Measurements from ENCODE around the gene C11orf52.
A peak's percentile ranks its signal among the peaks of the same experiment; 100 is the strongest.
"Not testable (repeated sequence)": the region's sequence is repeated elsewhere in the genome, so short reads cannot be mapped to it uniquely, and the experiment has no call there.

The C11orf52 gene, protein sequence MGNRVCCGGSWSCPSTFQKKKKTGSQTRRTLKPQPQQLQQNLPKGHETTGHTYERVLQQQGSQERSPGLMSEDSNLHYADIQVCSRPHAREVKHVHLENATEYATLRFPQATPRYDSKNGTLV

DNA sequence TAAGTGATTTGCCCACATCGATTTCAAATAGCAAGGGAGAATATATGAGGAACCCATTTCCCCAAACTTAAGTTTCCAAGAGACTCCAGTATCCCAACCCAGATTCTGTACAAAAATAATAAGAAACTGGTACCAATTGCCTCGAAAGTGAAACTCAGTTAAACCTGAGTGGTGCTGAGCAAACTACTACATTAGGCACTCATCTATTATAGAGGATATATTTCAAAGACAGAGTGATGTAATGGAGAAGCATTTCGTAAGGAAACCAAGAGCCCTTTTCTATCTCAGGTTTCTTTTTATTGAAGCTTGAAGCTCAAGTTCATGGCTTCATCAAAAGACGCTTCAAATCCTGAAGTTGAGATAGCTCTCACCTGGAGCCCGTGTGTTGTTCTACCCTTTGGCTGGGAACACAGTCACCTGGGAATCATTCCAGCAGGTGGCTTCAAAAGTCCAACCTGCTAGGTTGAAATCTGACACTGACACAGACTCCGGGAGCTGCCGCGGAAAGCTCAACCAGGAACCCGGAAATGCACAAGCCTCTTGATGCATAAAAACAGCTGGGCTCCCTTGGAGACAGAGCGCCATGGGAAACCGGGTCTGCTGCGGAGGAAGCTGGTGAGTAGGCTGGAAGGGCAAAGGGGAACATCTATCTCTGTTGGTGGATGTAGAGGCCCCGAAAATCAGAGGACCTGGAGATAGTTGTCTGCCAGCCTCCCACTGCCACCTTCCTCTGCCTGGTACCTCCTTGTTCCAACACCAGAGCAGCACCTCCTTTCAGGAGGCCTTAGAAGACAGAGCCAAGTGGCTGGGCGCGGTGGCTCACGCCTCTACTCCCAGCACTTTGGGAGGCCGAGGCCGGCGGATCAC is at the start of gene C11orf52:
TSS of gene C11orf52 (plus strand) at position 524 of the 867 bp plus-strand sequence. CDS start at position 584, 60 bp downstream.
- no peak for DNase-seq (ENCODE audit: low read depth)

DNA sequence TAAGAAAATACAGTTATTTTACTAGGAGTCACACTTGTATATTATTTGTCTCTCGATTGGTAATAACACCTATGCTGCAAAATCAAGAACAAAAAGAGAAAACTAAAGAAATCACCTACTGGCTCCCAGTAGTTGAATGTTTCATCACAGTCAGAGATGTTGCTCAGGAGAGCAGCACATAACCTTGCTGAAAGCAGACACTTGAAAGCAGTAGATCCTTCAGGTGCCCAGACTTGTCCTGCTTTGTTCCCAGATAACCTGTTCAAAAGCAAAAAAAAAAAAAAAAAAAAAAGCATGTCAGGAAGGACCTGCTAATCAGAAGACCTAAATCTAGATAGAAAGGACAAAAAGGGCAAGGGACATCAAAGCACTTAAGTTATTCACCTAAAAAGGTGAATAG is 48.6 kb upstream of the C11orf52 start:
- DNase-seq (ENCODE audit: low read depth) = no peak

DNA sequence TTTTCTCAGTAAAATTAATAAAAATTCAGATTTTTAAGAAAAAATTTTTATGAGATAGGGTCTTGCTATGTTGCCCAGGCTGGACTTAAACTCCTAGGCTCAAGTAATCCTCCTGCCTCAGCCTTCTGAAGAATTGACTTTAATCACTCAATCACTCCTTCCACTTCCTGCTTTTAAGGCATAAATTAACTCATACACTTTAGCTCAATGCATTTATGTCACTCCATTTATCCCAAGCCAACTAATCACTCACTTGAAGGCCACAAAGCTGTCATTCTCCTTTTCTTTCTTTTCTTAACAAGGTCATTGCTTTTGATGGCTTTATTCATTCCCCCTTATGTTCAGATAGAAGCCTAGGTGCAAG is 48.2 kb upstream of the C11orf52 start:
- DNase-seq (ENCODE audit: low read depth) = no peak

DNA sequence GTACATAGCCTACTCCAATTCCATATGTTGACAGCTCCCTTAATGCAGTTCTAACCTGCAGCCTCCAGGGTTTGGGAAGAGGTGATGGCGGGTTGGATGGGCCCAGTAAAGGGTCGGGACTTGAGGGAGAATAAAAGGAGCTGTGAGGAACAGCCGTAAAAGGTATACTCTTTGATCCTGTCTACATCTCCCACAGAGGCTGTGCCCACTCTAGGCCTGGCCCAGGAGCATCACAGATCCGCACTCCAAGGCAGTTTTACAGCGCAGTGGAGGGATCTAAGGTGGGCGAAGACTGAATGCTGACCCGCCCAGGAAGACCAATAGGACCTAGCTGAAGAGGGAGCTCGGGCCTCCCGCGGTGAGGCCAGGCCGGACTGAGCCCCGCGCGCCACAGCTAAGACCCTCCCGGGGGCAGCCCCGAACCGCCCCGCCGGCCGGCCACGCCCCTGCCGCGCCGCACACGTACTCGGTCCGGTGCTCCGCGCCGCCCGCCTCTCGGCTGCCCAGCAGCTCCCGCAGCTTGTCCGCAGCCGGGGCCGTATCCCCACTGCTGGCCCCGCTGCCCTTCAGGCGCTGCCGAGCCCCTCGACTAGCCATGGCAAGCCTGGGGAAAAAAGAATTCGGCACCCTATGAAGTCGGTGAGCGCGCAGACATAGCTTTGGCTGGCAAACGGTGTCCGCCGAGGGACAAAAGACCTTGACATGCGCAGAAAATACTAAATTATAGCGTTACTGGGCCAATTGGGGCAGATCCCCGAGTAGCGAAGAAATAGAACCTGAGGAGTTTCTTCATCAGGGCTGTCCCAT is 47.6 kb upstream of the C11orf52 start, which contains the start of gene ALG9:
TSS of gene ALG9 (minus strand) at position 696 of the 807 bp plus-strand sequence. CDS start at position 597, 99 bp downstream.
- peak; percentile 84 for DNase-seq (ENCODE audit: low read depth)

DNA sequence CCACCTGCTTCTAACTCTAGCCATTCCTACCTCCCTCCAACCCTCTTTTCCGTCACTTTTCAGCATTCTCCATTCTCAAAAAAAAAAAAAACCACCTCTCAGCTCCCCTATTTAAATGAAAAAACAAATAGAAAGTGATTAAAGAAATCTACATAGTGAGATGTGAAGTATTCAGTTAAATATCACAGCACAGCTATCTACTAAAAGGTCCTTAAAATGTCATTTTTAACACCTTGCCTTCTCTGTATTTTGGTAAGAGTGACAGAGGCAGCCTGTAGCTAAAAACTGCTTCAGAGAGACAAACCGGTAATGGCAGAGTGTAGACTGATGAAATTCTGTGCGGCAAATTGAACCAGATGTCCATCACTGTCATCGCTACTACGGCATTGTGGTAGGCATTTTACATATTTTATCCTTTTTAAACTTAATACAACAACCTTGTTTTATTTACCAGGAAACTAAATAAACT is 47.0 kb upstream of the C11orf52 start:
- DNase-seq (ENCODE audit: low read depth) = no peak

DNA sequence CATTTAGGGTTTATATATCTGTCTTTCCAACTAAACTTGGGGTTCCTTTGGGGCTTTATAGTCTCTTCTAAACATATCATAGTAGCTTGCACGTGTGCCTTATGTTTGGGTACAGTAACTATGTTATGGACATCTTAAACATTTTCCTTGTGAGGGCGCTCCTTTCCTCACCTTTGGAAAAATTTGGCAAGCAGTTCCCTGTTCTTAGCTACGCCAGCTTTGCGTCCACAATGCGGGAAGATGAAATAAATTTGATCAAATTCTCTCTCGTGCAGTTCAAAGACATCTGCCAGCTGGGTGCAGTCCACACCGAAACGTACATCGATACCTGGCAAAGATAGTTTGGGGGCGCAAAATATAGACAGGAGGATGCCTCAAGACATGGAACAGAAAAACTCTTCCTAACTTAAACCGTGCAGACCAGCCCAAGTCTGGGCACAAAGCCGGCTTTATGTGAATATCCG is 40.3 kb upstream of the C11orf52 start:
- no peak for DNase-seq (ENCODE audit: low read depth)

DNA sequence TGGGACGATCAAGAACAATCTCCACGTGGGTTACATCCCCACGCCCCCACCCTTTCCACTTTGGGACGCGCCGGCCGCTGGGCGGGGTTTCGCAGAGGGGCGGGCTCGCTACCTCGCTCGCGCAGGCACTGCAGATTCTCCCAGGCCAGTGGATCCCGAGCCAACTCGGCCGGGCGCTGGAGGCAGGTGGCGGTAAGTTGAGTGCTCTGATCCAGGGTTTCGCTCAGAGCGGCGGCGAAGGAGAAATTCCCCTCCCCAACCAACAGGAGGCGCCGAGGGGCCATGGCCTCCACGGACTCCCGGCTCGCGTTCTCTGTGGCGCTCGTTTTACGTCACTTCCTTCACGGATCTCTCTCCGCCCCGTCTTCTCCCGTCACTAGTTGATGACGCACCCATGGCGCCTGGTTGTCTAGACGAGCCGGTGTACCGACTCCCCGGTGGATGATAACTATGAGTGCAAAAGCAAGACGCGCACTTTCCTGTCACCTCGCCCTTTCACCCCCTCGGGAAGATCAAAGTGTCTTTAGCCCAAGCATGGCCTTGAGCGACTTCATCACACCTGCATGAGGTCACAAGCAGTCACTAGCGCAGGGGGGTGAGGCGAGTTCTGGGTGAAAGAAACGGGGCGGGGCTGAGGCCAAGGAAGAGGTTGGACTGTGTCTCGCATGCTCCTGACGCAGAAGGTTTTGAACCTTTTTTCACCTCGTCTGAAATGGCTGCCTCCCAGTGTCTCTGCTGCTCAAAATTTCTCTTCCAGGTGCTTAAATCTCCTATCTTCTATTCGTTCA is 39.7 kb upstream of the C11orf52 start, which contains the start of the genes CFAP68 and FDXACB1:
TSS of gene CFAP68 (plus strand) at position 693 of the 788 bp plus-strand sequence. CDS start at position 713, 20 bp downstream.
TSS of gene FDXACB1 (minus strand) at position 317 of the 788 bp plus-strand sequence. CDS start at position 284, 33 bp downstream.
- DNase-seq (ENCODE audit: low read depth) = peak; percentile 89

DNA sequence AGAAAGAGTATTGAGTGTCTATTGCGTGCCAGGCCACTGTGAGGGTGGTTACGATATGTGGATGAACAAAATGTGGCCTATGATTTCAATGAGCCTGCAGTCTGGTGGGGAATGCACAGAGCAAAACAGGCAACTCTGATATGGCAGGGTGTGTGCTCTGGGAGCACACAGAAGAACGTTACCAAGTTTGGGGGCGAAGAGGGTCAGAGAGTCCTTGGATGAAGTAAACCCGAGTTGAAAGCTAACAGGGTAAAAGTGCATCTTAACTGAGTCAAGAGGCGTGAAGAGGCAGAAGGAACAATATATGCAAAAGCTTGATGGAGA is 39.1 kb upstream of the C11orf52 start:
- DNase-seq (ENCODE audit: low read depth) = no peak

DNA sequence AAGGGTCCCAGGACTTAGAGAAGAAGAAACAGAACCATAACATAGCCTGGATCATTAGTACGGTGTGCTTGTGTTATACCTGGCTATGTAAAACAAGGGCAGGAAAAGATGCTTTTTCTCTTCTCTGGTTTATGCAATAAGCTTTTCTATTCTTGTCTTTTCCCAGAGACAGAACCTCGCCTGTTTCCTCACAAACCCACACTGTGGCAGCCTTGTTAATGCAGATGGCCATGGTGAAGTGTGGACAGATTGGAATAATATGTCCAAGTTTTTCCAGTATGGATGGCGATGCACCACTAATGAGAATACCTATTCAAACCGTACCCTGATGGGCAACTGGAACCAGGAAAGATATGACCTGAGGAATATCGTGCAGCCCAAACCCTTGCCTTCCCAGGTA is 36.5 kb upstream of the C11orf52 start:
- DNase-seq (ENCODE audit: low read depth) = no peak

DNA sequence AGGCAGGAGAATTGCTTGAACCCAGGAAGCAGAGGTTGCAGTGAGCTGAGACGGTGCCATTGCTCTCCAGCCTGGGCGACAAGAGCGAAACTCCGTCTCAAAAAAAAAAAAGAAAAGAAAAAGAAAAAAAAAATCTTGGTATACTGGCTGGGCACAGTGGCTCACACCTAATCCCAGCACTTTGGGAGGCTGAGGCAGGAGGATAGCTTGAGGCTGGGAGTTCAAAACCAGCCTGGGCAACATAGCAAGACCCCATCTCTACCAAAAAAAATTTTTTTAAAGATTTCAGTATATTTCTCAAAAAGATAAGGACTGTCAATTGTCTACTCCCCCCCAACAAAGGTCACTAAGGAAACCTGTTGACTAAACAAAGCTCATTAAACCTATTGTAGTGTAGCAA is 33.7 kb upstream of the C11orf52 start:
- not testable (repeated sequence) for DNase-seq (ENCODE audit: low read depth)

DNA sequence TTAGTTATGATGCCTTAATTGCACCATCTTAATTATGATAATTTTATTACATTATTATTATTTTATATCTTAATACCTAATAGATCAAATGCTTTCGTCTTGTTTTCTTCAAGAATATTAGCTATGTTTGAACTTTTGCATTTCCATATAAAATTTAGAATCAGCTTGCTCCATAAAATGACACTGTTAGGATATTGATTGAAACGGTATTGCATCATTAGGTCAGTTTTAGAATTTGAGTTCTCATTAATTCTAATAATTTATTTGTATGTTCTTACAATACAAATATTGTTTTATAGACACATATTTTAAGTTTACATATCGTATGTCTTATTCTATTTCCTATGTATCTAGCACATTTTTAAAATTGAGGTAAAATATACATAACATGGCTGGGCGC is 32.7 kb upstream of the C11orf52 start:
- DNase-seq (ENCODE audit: low read depth) = no peak

DNA sequence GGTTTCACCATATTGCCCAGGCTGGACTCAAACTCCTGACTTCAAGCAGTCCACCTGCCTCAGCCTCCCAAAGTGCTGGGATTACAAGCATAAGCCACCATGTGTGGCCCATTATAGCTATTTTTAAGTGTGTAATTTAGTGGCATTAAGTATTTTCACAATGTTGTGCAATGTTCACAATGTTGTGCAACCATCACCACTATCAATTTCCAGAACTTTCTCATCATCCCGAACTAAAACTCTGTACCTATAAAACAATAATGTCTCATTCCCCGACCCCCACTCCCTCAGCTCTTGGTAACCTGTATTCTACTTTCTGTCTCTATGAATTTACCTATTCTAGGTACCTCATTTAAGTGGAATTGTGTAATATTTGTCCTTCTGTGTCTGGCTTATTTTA is 31.9 kb upstream of the C11orf52 start:
- DNase-seq (ENCODE audit: low read depth) = no peak

DNA sequence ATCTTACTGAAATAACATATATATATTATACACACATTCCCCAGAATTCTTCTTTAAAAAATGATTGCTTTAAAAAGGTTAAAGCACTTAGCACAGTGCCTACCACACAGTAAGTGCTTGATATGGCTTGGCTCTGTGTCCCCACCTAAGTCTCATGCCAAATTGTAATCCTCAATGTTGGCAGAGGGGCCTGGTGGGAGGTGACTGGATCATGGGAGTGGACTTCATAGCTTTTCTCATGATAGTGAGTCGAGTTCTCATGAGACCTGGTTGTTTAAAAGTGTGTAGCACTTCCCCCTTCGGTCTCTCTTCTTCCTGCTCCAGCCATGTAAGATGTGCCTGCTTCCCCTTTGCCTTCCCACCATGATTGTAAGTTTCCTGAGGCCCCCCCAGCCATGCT is 13.3 kb upstream of the C11orf52 start:
- no peak for DNase-seq (ENCODE audit: low read depth)

DNA sequence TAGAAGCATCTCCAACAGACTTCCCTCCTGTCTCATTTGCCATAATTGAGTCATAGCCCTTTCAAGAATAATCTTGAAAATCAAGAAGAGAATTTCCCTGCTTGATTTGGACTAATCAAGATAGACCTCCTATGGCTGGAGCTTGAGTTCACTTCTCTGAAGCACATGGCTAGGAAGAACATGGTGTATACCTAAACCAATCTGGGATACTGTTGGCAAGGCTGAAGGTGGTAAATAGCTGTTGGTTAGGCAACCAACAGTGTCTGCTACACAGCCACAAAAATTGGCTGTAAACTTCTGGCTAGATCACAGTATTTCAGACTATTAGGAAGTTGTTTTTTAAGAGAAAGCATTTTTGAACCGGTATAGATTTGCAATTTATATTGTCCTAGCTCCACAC is 12.0 kb upstream of the C11orf52 start:
- DNase-seq (ENCODE audit: low read depth) = no peak

DNA sequence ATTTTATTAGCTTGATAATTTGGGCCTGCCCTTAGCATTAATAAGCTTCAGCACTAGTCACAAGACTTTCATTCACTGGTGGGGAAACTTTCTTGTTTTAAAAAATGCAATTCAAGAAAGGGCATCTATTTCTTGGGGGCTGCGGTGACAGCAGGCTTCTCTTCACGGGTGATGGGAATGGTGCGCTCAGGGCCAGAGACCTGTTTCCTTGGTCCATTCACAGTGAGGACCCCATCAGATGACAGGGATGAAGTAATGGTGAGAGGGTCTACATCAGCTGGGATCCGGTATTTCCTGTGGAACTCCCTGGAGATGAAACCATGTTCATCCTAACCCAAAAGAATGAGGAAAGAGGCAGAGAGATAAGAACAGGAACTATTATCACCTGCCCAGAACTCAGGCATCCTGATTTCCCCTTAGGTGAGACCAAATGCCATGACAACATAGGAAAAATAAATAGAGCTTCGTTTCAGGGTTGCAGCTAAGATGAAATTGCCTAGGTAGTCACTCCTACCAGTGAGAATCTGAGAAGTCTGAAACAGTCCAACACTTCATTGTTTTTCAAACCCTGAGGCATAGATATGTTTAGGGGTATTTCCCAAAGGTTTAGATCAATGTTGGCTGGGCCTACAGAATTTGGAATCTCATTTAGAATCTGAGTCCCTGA is 9.9 kb upstream of the C11orf52 start:
- DNase-seq (ENCODE audit: low read depth) = no peak

DNA sequence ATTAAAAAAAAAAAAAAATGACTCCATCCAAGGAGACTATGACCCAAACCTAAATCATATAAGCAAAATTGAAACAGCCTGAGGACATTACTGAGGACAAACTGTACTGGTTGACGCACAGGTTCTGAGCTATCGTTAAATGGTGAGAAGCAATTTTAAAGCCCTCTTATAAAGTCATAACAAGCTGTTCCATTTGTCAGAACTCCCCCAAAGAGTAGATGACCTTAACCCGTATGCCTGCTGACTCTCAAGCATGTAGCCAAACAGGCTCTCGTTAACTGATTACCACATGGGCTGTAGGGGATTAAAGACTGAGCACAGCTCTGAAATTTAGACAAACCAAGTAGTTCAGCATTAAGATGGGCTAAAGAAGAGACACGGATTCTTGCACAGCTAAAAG is 9.3 kb upstream of the C11orf52 start:
- no peak for DNase-seq (ENCODE audit: low read depth)

DNA sequence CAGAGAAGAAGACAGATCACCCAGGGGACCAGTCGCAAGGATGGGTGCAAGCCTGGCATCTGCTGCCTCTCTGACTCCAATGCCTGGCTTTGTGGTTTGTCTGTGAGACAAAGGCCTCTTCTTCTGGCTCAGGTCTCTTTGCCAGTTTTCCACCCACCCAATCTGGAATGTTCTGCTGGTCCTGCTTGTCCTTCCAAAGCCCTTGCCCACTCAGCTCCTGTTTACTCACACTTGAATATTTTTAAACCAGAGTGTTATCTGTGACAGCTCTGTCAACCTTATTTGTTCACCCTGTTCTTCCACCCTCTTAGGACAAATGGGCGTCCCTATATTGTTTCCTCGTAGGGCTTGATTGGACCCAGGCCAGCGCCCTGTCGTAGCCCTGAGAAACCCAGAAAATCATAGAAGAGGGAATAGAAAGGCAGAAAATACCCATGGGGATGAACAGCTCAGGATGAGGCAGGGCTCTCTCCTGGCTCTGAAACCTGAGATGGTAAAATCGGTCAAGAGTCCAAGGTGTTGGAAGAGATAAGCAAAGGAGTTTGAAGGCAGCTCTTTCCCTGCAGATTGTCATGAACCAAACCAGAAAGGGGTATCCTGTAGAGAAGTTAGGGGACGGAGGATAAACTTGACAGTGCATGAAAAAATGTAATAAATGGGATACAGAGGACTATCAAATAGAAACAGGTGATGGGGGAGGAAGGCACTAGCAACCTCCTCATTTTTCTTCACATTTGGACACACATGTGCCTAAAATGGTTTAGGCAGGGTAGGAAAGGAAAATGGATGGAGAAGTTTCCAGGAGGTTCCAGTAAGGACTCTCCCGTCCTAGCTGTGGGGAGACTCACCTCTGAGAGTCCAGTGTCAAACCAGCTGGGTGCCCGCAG is 7.8 kb upstream of the C11orf52 start:
- DNase-seq (ENCODE audit: low read depth) = no peak

DNA sequence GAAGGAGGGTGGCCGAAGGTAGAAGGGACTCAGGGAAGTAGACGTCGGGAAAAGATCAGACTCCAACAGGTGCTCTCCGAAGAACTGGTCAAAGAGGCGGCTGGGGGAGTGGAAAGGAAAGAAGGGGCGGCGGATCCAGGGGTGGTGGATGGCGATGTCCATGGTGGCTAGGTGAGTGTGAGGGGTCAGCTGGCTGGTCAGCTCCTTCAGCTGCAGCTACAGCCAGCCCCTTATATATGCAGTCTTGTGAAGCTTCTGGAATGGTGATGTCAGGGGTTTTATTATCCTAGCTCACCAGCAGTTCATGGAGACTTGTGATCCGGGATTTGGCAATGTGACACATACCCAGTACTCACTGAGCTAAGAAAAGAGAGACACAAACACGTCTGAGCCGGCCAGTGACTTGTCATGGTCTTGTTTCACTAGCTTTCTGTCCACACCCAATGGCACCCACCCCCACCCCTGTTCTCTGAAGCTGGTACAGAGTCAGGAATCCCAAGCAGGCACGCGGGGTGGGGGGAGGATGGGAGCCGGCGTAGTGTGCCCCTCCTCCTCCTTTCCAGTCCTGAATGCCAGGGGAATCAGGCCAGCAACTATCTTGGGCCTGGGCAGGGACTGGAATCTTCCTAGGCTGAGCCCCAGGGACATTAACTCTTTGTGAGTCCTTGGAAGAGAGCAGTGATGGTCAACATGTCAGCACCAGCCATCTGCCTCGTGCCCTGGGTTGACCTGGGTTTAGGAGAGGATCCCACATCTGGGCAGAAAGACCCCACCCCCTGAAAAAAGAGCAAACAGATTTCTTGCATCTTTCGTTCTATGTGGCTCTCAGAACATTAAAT is 6.9 kb upstream of the C11orf52 start, which contains the start of gene CRYAB:
TSS of gene CRYAB (minus strand) at position 208 of the 839 bp plus-strand sequence. CDS start at position 162, 46 bp downstream.
- no peak for DNase-seq (ENCODE audit: low read depth)

DNA sequence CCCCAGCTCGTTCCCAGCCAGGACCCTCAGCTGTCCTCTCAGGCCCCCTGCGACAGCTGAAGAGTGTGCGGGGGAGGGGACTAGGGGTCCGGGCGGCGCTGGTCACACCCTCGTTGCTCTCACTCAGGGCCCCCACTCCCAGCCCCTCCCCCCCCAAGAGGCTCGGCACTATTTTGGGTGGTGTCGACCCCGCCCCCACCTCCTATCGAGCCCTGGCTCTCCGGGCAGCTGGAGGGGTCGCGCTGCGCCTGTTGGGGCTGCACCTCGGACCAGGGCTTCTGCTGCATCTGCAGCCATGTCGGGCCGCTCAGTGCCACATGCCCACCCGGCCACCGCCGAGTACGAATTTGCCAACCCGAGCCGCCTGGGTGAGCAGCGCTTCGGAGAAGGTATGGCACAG is 6.2 kb upstream of the C11orf52 start, which contains the start of gene HSPB2:
TSS of gene HSPB2 (plus strand) at position 200 of the 400 bp plus-strand sequence. CDS start at position 296, 96 bp downstream.
- no peak for DNase-seq (ENCODE audit: low read depth)

Data from activated gamma-delta T cell treated with anti-CD3 and anti-CD28 coated beads, Interleukin-2, amount 50 U/mL, for 16 hours (primary cell).